22Rv1 (cell line): Measurements from ENCODE around the gene MYO7B.

Experiments used
- CTCF ChIP-seq: fragments of 450-650 bp; IDR thresholded peaks from 2 replicates; pipeline ENCODE4 v1.5.1; 2017; ENCODE audit warnings: mild to moderate bottlenecking
- ZFX ChIP-seq: fragments of 450-650 bp; IDR thresholded peaks from 2 replicates; pipeline ENCODE4 v1.6.1; 2017; ENCODE audit warnings: antibody characterized with exemption, borderline replicate concordance

- TF ChIP-seq CTCF, result no peak
- TF ChIP-seq ZFX, result no peak
Observed at GRCh38 chr2:127640082-127641072, 104.9 kb downstream of the MYO7B start.
